Lower leg skin (tissue), 4 donors: ENCODE measurements around the gene CST8. TPM values are rescaled to one million over a fixed set of nuclear protein-coding genes. Genes with fewer than 3 reads are reported as not detected.

Source experiments
- DNase-seq, 2 donors: peaks; one replicate each; pipeline ENCODE4 v3.0.0-alpha.2; 2019; ENCODE audit warnings: low spot score in 2 of 2
- H3K4me3 ChIP-seq: fragments of 200-600 bp; sonication (generic); 2 replicates; pipeline ENCODE4 v1.5.1; 2017; ENCODE audit warnings: mild to moderate bottlenecking, low read depth; ENCODE audit not compliant: poor library complexity, severe bottlenecking
- POLR2A ChIP-seq, 2 donors: fragments of 450-650 bp; IDR thresholded peaks; one replicate each; pipeline ENCODE4 v1.6.1; 2016 to 2017; ENCODE audit warnings: antibody characterized with exemption in 2 of 2, mild to moderate bottlenecking in 1 of 2, moderate library complexity in 1 of 2
- WGBS, 2 donors: methylation state at CpG; one replicate each; pipeline ENCODE4 v1.1.5; 2018; 5-methylcytosine and 5-hydroxymethylcytosine counted together
- intact Hi-C: fragments of 100-400 bp; cut with DNase I; formaldehyde crosslinking; loops from one replicate; pipeline ENCODE4 v1.15.0; 2023; ENCODE audit warnings: low total_unique reads
- total RNA-seq, 4 donors: library from RNA; depleted of rRNA; stranded (reverse); fragments of >200 nt; gene quantifications; one replicate each; pipeline ENCODE4 v1.1.0, GENCODE V29; 2016
- TF ChIP-seq, protein P1 (sequence below), 3 donors: fragments of 450-650 bp; IDR thresholded peaks; one replicate each; pipeline ENCODE4 v1.5.1; 2016; ENCODE audit warnings: antibody characterized with exemption in 3 of 3, mild to moderate bottlenecking in 3 of 3, moderate library complexity in 2 of 3

Gene CST8
- total RNA-seq, 4 donors from 2014 or later = not detected

DNA sequence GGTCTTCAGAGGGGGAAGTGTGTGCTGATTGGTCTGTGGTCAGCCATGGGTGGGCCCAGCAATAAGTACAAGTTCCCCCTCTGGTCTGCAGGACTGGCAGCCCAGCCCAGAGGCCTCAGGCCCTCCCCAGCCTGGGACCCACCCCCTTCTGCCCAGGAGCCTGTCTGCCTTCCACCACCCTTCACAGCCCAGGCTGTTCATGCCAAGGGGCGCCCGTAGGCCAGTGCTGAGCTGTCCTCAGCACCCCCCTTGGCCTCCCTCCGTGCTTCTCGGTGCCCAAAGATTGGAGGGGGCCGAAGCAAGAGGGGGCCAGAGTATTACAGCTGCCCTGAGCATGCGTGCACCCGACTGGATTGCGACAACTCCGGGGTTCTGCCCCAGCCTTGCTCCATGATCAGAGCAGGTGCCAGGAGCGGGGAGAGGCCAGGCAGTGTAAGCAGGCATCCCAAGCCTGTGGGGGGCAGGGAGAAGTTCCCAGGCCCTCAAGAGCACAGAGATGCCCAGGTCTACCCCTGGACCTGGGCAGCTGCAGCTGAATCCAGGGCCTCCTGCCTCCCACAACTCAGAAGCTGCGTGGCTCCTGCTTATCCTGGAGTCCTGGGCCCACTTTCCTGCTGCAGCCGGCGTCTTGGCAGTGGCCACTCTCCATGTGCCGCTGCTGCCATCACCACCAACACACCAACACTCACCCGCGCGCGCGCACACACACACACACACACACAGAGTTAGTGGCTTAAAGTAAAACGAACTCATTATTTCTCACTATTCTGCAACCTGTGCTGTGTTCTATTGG is 44.1 kb downstream of the CST8 start:
- WGBS, 2 donors = 81 to 82% methylated on average over 17 to 19 of the region's 20 CpGs
- no peak for DNase-seq
- TF ChIP-seq, protein P1, sequence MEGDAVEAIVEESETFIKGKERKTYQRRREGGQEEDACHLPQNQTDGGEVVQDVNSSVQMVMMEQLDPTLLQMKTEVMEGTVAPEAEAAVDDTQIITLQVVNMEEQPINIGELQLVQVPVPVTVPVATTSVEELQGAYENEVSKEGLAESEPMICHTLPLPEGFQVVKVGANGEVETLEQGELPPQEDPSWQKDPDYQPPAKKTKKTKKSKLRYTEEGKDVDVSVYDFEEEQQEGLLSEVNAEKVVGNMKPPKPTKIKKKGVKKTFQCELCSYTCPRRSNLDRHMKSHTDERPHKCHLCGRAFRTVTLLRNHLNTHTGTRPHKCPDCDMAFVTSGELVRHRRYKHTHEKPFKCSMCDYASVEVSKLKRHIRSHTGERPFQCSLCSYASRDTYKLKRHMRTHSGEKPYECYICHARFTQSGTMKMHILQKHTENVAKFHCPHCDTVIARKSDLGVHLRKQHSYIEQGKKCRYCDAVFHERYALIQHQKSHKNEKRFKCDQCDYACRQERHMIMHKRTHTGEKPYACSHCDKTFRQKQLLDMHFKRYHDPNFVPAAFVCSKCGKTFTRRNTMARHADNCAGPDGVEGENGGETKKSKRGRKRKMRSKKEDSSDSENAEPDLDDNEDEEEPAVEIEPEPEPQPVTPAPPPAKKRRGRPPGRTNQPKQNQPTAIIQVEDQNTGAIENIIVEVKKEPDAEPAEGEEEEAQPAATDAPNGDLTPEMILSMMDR (IDR thresholded peaks at IDR 0.05) = no peak
- TF ChIP-seq POLR2A (IDR thresholded peaks at IDR 0.05) = no peak
- no peak overlapping the region for H3K4me3 ChIP-seq
- intact Hi-C loops = no loop called here

DNA sequence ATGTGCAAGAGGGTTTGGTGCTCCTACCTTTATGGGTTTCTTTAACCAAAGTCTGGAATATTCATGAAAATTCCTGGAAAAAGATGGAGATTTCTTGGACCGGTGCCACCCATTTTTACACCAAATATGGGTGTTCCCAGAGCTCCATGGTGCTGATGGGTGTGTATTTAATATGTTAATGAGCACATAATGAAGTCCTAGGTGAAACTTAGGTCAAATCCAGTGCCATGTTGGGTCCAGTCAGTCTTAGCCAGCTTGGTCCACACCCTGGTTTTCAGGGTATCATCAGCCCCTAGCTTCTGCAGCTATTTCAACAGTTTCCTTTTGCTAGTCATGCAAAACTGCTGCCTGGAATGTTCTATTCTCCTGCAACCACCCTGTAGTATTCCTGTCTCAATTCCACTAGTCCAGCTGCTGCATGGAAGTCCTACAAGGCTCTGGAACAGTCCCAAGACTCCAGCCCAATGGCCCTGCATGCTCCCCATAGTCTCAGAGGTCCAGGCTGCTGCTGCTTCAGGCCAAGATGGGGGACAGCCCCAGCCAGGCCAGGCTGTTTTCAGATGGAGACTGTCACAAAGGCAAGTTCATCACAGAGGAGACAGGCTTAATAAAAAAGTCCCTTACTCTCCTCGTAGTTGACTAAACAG is 45.5 kb downstream of the CST8 start:
- no peak overlapping the region for H3K4me3 ChIP-seq
- DNase-seq = no peak
- intact Hi-C loops = no loop called here
- 66 to 82% methylated on average over 2 of the region's 2 CpGs for WGBS, 2 donors
- no peak for TF ChIP-seq POLR2A (IDR thresholded peaks at IDR 0.05)
- TF ChIP-seq, protein P1 (IDR thresholded peaks at IDR 0.05) = no peak

DNA sequence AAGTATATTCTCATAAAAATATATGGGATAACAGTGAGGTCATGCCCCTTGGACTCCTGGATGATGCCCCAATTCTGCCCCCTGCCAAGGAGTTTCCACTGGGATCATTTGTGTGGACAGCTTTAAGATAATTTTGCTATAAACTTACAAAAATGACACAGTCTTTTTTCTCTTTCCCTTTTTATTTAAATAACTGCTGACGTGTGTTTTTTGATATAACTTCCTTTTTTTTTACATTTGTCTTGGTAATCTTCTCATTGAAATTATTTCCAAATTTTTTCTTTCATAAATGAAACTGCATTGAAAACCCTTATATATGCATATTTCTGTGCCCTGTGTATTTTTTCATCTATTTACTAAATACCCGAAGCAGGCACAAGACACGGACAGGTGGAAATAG is 46.1 kb downstream of the CST8 start:
- no peak overlapping the region for H3K4me3 ChIP-seq
- intact Hi-C loops = no loop called here
- no peak for DNase-seq
- 61 to 75% methylated on average over 3 of the region's 3 CpGs for WGBS, 2 donors
- no peak for TF ChIP-seq POLR2A (IDR thresholded peaks at IDR 0.05)
- TF ChIP-seq, protein P1 (IDR thresholded peaks at IDR 0.05) = no peak

GRCh38 chr20:23540624-23541023 is 49.7 kb downstream of the CST8 start:
- TF ChIP-seq POLR2A (IDR thresholded peaks at IDR 0.05) = no peak
- TF ChIP-seq, protein P1 (IDR thresholded peaks at IDR 0.05) = no peak
- peak in 1 of 2 donors; percentile 49 for DNase-seq
- intact Hi-C loops = no loop called here
- 69 to 73% methylated on average over 4 of the region's 4 CpGs for WGBS, 2 donors
- H3K4me3 ChIP-seq = no peak overlapping the region

GRCh38 chr20:23541330-23541729 is 50.4 kb downstream of the CST8 start:
- 36 to 54% methylated on average over 1 of the region's 1 CpG for WGBS, 2 donors
- TF ChIP-seq, protein P1 (IDR thresholded peaks at IDR 0.05) = no peak
- TF ChIP-seq POLR2A (IDR thresholded peaks at IDR 0.05) = no peak
- no peak overlapping the region for H3K4me3 ChIP-seq
- intact Hi-C loops = no loop called here
- DNase-seq = peak in 1 of 2 donors; percentile 60
